H1 (cell line): ENCODE results near the gene FGF6. TPM values are rescaled to one million over a fixed set of nuclear protein-coding genes. Genes with fewer than 3 reads are reported as not detected.
"Not testable (repeated sequence)": the region's sequence is repeated elsewhere in the genome, so short reads cannot be mapped to it uniquely, and the experiment has no call there.

Experiments
- CTCF ChIA-PET: fragments of 300-600 bp; sonication (Branson Sonifier 250); formaldehyde crosslinking; loops from one replicate; lab custom pipeline; 2021; ENCODE audit not compliant: partially characterized antibody; lab: Charles Lee
- POLR2A ChIA-PET: fragments of 300-600 bp; sonication (Branson Sonifier 250); formaldehyde crosslinking; loops from one replicate; lab custom pipeline; 2021; ENCODE audit warnings: inconsistent platforms; ENCODE audit not compliant: partially characterized antibody; lab: Charles Lee
- DNase-seq, 2 experiments: peaks; one replicate each; pipeline versions ENCODE4 v3.0.0 to v3.0.0-alpha.2; 2010 to 2022; ENCODE audit warnings: low spot score in 2 of 2, low read depth in 1 of 2, mixed read lengths in 1 of 2
- FAIRE-seq: peaks from 2 replicates; lab custom pipeline; 2011; peaks lifted over from hg19 to GRCh38; lab: Jason Lieb, UNC
- H2AFZ ChIP-seq: 2 replicates; pipeline ENCODE4 v1.8.1; 2012; ENCODE audit warnings: low read length, inconsistent platforms
- H2AK5ac ChIP-seq: 2 replicates; pipeline ENCODE4 v1.6.1; 2013; ENCODE audit warnings: low read depth, low read length
- H2BK120ac ChIP-seq: replicated peaks from 2 replicates; pipeline ENCODE3; 2013; ENCODE audit warnings: low read depth, low read length, inconsistent platforms
- H2BK12ac ChIP-seq: 2 replicates; pipeline ENCODE4 v1.6.1; 2013; ENCODE audit warnings: low read depth, low read length
- H2BK15ac ChIP-seq: 2 replicates; pipeline ENCODE4 v1.6.1; 2013; ENCODE audit warnings: low read length
- H2BK20ac ChIP-seq: 2 replicates; pipeline ENCODE4 v1.6.1; 2013; ENCODE audit warnings: low read length
- H2BK5ac ChIP-seq: 2 replicates; pipeline ENCODE4 v1.6.1; 2013; ENCODE audit warnings: low read depth, low read length
- H3K14ac ChIP-seq: 2 replicates; pipeline ENCODE4 v1.6.1; 2013; ENCODE audit warnings: inconsistent platforms; ENCODE audit not compliant: insufficient read length
- H3K18ac ChIP-seq: 2 replicates; pipeline ENCODE4 v1.6.1; 2013; ENCODE audit warnings: low read length; ENCODE audit errors: extremely low read depth
- H3K23ac ChIP-seq: 2 replicates; pipeline ENCODE4 v1.6.1; 2013; ENCODE audit warnings: inconsistent platforms; ENCODE audit not compliant: insufficient read length
- H3K23me2 ChIP-seq: 2 replicates; pipeline ENCODE4 v1.6.1; 2013; ENCODE audit warnings: low read depth, low read length
- H3K27ac ChIP-seq: 2 replicates; pipeline ENCODE4 v1.6.1; 2011; ENCODE audit warnings: low read depth, low read length, inconsistent platforms
- H3K27me3 ChIP-seq, 4 experiments: replicated peaks in 1 of 4; 1 replicate in 1 of 4; 2 replicates in 3 of 4; pipeline versions ENCODE4 v1.6.1 to v1.8.1; 2011 to 2013; ENCODE audit warnings: low read length in 3 of 4, mild to moderate bottlenecking in 3 of 4, inconsistent platforms in 2 of 4, mixed read lengths in 2 of 4, moderate library complexity in 1 of 4; ENCODE audit not compliant: control insufficient read depth in 3 of 4, insufficient read depth in 3 of 4; ENCODE audit errors: extremely low read depth in 1 of 4
- H3K36me3 ChIP-seq, 4 experiments: 2 replicates each; pipeline versions ENCODE4 v1.6.1 to v1.8.1; 2011 to 2013; ENCODE audit warnings: mild to moderate bottlenecking in 4 of 4, low read length in 3 of 4, moderate library complexity in 2 of 4, control low read depth in 1 of 4, inconsistent platforms in 1 of 4; ENCODE audit not compliant: insufficient read depth in 4 of 4, control insufficient read depth in 2 of 4
- H3K4ac ChIP-seq: replicated peaks from 2 replicates; pipeline ENCODE3; 2013; ENCODE audit warnings: low read length, low read depth, mixed read lengths, inconsistent platforms; ENCODE audit not compliant: insufficient read length
- H3K4me1 ChIP-seq, 4 experiments: replicated peaks in 1 of 4; 1 replicate in 1 of 4; 2 replicates in 3 of 4; pipeline versions ENCODE4 v1.6.1 to v1.8.1; 2011 to 2013; ENCODE audit warnings: low read length in 3 of 4, inconsistent platforms in 2 of 4, mixed read lengths in 1 of 4; ENCODE audit not compliant: insufficient read depth in 4 of 4, control insufficient read depth in 3 of 4
- H3K4me2 ChIP-seq, 2 experiments: 2 replicates each; pipeline versions ENCODE4 v1.6.1 to v1.8.1; 2011 to 2013; ENCODE audit warnings: low read depth in 2 of 2, low read length in 2 of 2, control low read depth in 1 of 2, inconsistent platforms in 1 of 2, mild to moderate bottlenecking in 1 of 2; ENCODE audit not compliant: insufficient read depth in 1 of 2
- H3K4me3 ChIP-seq, 4 experiments: fragments of 200-600, 300-600 bp in 1 of 4; sonication (generic), shearing (Covaris generic), sonication (Bioruptor Twin) in 1 of 4; 2 replicates each; pipeline versions ENCODE4 v1.5.1 to v1.8.1; 2011 to 2016; ENCODE audit warnings: low read length in 4 of 4, low read depth in 3 of 4, control low read depth in 2 of 4, inconsistent platforms in 2 of 4, mild to moderate bottlenecking in 2 of 4, mixed read lengths in 1 of 4, moderate library complexity in 1 of 4; ENCODE audit not compliant: insufficient read depth in 2 of 4; ENCODE audit errors: extremely low read depth in 1 of 4
- H3K56ac ChIP-seq: replicated peaks from 2 replicates; pipeline ENCODE3; 2013; ENCODE audit warnings: low read depth, mild to moderate bottlenecking, mixed read lengths, low read length, inconsistent platforms; ENCODE audit not compliant: insufficient read length
- H3K79me1 ChIP-seq: 2 replicates; pipeline ENCODE4 v1.6.1; 2013; ENCODE audit warnings: low read depth, low read length, control low read depth
- H3K79me2 ChIP-seq, 2 experiments: 2 replicates each; pipeline versions ENCODE4 v1.6.1 to v1.8.1; 2012 to 2013; ENCODE audit warnings: low read length in 2 of 2, mild to moderate bottlenecking in 2 of 2, inconsistent platforms in 1 of 2; ENCODE audit not compliant: insufficient read depth in 2 of 2, control insufficient read depth in 1 of 2
- H3K9ac ChIP-seq, 4 experiments: replicated peaks in 1 of 4; 1 replicate in 1 of 4; 2 replicates in 3 of 4; pipeline versions ENCODE4 v1.6.1 to v1.8.1; 2011 to 2013; ENCODE audit warnings: low read depth in 3 of 4, low read length in 3 of 4, control low read depth in 2 of 4, mild to moderate bottlenecking in 2 of 4, moderate library complexity in 2 of 4, inconsistent platforms in 1 of 4; ENCODE audit errors: extremely low read depth in 1 of 4
- H3K9me3 ChIP-seq, 2 experiments: 2 replicates each; pipeline versions ENCODE4 v1.6.1 to v1.8.1; 2012 to 2013; ENCODE audit warnings: mild to moderate bottlenecking in 2 of 2, moderate library complexity in 2 of 2, control low read depth in 1 of 2, inconsistent platforms in 1 of 2, low read depth in 1 of 2, low read length in 1 of 2, mixed read lengths in 1 of 2; ENCODE audit not compliant: insufficient read depth in 2 of 2
- H4K20me1 ChIP-seq, 2 experiments: replicated peaks in 1 of 2; 2 replicates each; pipeline versions ENCODE3 to v1.8.1; 2011 to 2013; ENCODE audit warnings: inconsistent platforms in 2 of 2, low read length in 2 of 2, mild to moderate bottlenecking in 1 of 2; ENCODE audit not compliant: insufficient read depth in 2 of 2, control insufficient read depth in 1 of 2
- H4K5ac ChIP-seq: 2 replicates; pipeline ENCODE4 v1.6.1; 2013; ENCODE audit warnings: low read length, low read depth, mixed read lengths, inconsistent platforms; ENCODE audit not compliant: insufficient read length
- H4K8ac ChIP-seq: 2 replicates; pipeline ENCODE4 v1.8.0; 2013; ENCODE audit warnings: mild to moderate bottlenecking, moderate library complexity, low read length, inconsistent platforms; ENCODE audit not compliant: insufficient read depth; ENCODE audit errors: extremely low read depth
- H4K91ac ChIP-seq: replicated peaks from 2 replicates; pipeline ENCODE3; 2013; ENCODE audit warnings: low read length, mixed read lengths, inconsistent platforms; ENCODE audit not compliant: insufficient read length
- WGBS, 2 experiments: shearing (Covaris generic) in 1 of 2; methylation state at CpG; one replicate each; pipeline versions ENCODE4 v1.1.6 to v1.1.7; 2013 to 2015; ENCODE audit warnings: low lambda C conversion rate in 2 of 2, mixed read lengths in 2 of 2, inconsistent platforms in 1 of 2, low coverage in 1 of 2, missing lambda C conversion rate in 1 of 2; ENCODE audit not compliant: insufficient replicate concordance in 2 of 2, insufficient coverage in 1 of 2, insufficient read length in 1 of 2; ENCODE audit errors: extremely low coverage in 1 of 2, missing lambda C conversion rate in 1 of 2; 5-methylcytosine and 5-hydroxymethylcytosine counted together
- polyA plus RNA-seq, 7 experiments: library from polyadenylated mRNA; depleted of rRNA in 3 of 7; stranded (reverse) in 5 of 7; unstranded in 2 of 7; fragments of >200 nt in 5 of 7; fragments of 200-250 nt in 2 of 7; gene quantifications; 1 replicate in 5 of 7; 2 replicates in 1 of 7; 4 replicates in 1 of 7; pipeline versions ENCODE4 v1.2.1 to v1.2.3, GENCODE V29; 2011 to 2013; ENCODE audit warnings: missing spikeins in 2 of 7, mixed read lengths in 2 of 7
- total RNA-seq: library from RNA; stranded (reverse); fragmentation: NEBNext Ultra II Directional; extraction: Animal tissue kit (Norgen Biotek cat#: 25700); gene quantifications from 2 replicates; pipeline ENCODE4 v1.2.1, GENCODE V29; 2021

The FGF6 gene
- total and polyA plus RNA-seq, 2 of the 8 experiments (the other 6 are each of a cell fraction or from before 2014, with no cell fraction given): not detected

DNA sequence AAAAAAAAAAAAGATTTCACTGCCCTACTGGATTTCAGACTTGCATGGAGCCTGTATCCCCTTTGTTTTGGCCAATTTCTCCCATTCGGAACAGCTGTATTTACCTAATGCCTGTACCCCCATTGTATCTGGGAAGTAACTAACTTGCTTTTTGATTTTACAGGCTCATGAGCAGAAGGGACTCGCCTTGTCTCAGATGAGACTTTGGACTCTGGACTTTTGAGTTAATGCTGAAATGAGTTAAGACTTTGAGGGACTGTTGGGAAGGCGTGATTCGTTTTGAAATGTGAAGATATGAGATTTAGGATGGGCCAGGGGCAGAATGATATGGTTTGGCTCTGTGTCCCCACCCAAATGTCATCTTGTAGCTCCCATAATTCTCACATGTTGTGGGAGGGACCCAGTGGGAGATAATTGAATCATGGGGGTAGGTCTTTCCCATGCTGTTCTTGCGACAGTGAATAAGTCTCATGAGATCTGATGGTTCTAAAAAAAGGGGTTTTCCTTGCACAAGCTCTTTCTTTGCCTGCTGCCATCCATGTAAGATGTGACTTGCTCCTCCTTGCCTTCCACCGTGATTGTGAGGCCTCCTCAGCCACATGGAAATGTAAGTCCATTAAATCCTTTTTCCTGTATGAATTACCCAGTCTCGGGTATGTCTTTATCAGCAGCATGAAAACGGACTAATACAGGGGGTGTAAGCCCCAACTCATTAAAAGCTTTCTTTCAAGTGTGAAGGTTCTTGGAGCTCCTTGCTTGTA is 40.6 kb downstream of the FGF6 start:
- not testable (repeated sequence) for H4K5ac ChIP-seq, H3K36me3 ChIP-seq, H3K4me2 ChIP-seq, H2BK15ac ChIP-seq, DNase-seq, H3K9ac ChIP-seq, H2BK12ac ChIP-seq, H3K4me3 ChIP-seq, H3K4ac ChIP-seq, H4K8ac ChIP-seq, H2BK5ac ChIP-seq, H3K14ac ChIP-seq, H3K4me1 ChIP-seq, H3K79me2 ChIP-seq, H3K9me3 ChIP-seq, H3K56ac ChIP-seq, H2AFZ ChIP-seq, H3K27ac ChIP-seq, H3K18ac ChIP-seq, FAIRE-seq, H4K91ac ChIP-seq, H3K79me1 ChIP-seq, H2BK20ac ChIP-seq, H3K23me2 ChIP-seq, H2AK5ac ChIP-seq, H3K27me3 ChIP-seq, H4K20me1 ChIP-seq, H3K23ac ChIP-seq, H2BK120ac ChIP-seq
- ChIA-PET POLR2A (interaction anchor here (0.6 to 1.0 kb wide), 2 partner anchors 13 to 26 kb away, joined by 3 read pairs; partner anchors contain the start of gene FGF23), CTCF (interaction anchor here (0.7 to 1.4 kb wide), 3 partner anchors 17 to 31 kb away, joined by 3 to 5 read pairs (median 3); no protein-coding TSS in a partner anchor)
- WGBS, 2 experiments: 93% methylated on average over 8 of the region's 8 CpGs; no CpG with 5 or more reads in 1 of the 2 experiments
